ENCODE measurements around the gene CPSF7. TPM values are rescaled to one million over a fixed set of nuclear protein-coding genes. Genes with fewer than 3 reads are reported as not detected.
"Not testable (repeated sequence)": the region's sequence is repeated elsewhere in the genome, so short reads cannot be mapped to it uniquely, and the experiment has no call there.

Gene CPSF7
- total RNA-seq, 1 donor from 2014 or later = 83.7 TPM

GRCh38 chr11:61401173-61401572 is 28.6 kb downstream of the CPSF7 start:
- no peak for TF ChIP-seq CTCF (IDR thresholded peaks at IDR 0.05; ENCODE audit: partially characterized antibody, unreplicated experiment)
- Mint-ChIP-seq H3K4me1 (ENCODE audit: low read depth, unreplicated experiment) (peaks cover 3% of the 10 kb centered on the region), H3K36me3 (ENCODE audit: unreplicated experiment) (no peaks in the 10 kb centered on the region), H3K27ac (ENCODE audit: unreplicated experiment) (no peak overlapping the region), H3K27me3 (ENCODE audit: unreplicated experiment) (no peaks in the 10 kb centered on the region), H3K4me3 (ENCODE audit: unreplicated experiment) (no peak overlapping the region), H3K9me3 (ENCODE audit: unreplicated experiment) (peaks cover 1% of the 10 kb centered on the region)
- DNase-seq = no peak

GRCh38 chr11:61392981-61393595 is 36.7 kb downstream of the CPSF7 start:
- Mint-ChIP-seq H3K9me3 (ENCODE audit: unreplicated experiment) (no peaks in the 10 kb centered on the region), H3K36me3 (ENCODE audit: unreplicated experiment) (no peaks in the 10 kb centered on the region), H3K4me1 (ENCODE audit: low read depth, unreplicated experiment) (peaks cover 5% of the 10 kb centered on the region), H3K27me3 (ENCODE audit: unreplicated experiment) (no peaks in the 10 kb centered on the region), H3K4me3 (ENCODE audit: unreplicated experiment) (peak overlapping the region; percentile 95), H3K27ac (ENCODE audit: unreplicated experiment) (peak overlapping the region; percentile 77)
- TF ChIP-seq CTCF (IDR thresholded peaks at IDR 0.05; ENCODE audit: partially characterized antibody, unreplicated experiment) = no peak
- no peak for DNase-seq

- no peak for DNase-seq
- H3K36me3 Mint-ChIP-seq (ENCODE audit: unreplicated experiment) = no peaks in the 10 kb centered on the region
- H3K4me1 Mint-ChIP-seq (ENCODE audit: low read depth, unreplicated experiment) = peaks cover 5% of the 10 kb centered on the region
- H3K27me3 Mint-ChIP-seq (ENCODE audit: unreplicated experiment) = no peaks in the 10 kb centered on the region
- TF ChIP-seq CTCF (IDR thresholded peaks at IDR 0.05; ENCODE audit: partially characterized antibody, unreplicated experiment) = no peak
- no peaks in the 10 kb centered on the region for H3K9me3 Mint-ChIP-seq (ENCODE audit: unreplicated experiment)
- no peak overlapping the region for H3K4me3 Mint-ChIP-seq (ENCODE audit: unreplicated experiment)
- H3K27ac Mint-ChIP-seq (ENCODE audit: unreplicated experiment) = no peak overlapping the region
These were observed 39.6 kb downstream of the CPSF7 start for GRCh38 chr11:61390161-61390560.

- Mint-ChIP-seq H3K4me3 (ENCODE audit: unreplicated experiment) (no peak overlapping the region), H3K9me3 (ENCODE audit: unreplicated experiment) (no peaks in the 10 kb centered on the region), H3K4me1 (ENCODE audit: low read depth, unreplicated experiment) (no peaks in the 10 kb centered on the region), H3K36me3 (ENCODE audit: unreplicated experiment) (no peaks in the 10 kb centered on the region), H3K27me3 (ENCODE audit: unreplicated experiment) (no peaks in the 10 kb centered on the region), H3K27ac (ENCODE audit: unreplicated experiment) (no peak overlapping the region)
- DNase-seq = peak; percentile 22
- no peak for TF ChIP-seq CTCF (IDR thresholded peaks at IDR 0.05; ENCODE audit: partially characterized antibody, unreplicated experiment)
These were observed 45.2 kb downstream of the CPSF7 start for GRCh38 chr11:61384271-61385242.

- not testable (repeated sequence) for H3K27me3 Mint-ChIP-seq (ENCODE audit: unreplicated experiment); H3K36me3 Mint-ChIP-seq (ENCODE audit: unreplicated experiment); DNase-seq; H3K27ac Mint-ChIP-seq (ENCODE audit: unreplicated experiment); H3K4me3 Mint-ChIP-seq (ENCODE audit: unreplicated experiment); H3K9me3 Mint-ChIP-seq (ENCODE audit: unreplicated experiment); H3K4me1 Mint-ChIP-seq (ENCODE audit: low read depth, unreplicated experiment)
These were observed 45.9 kb downstream of the CPSF7 start for GRCh38 chr11:61383859-61384258.

All from glutamatergic neuron (in vitro differentiated cells).